GM12891 (cell line): ENCODE measurements around the gene GRIN2A.

ENCODE experiments used
- POLR2AphosphoS5 ChIP-seq: IDR thresholded peaks from 2 replicates; pipeline ENCODE4 v1.6.1; 2011; ENCODE audit warnings: low read depth, low read length, control low read depth
- POU2F2 ChIP-seq: IDR thresholded peaks from 2 replicates; pipeline ENCODE4 v1.6.1; 2011; ENCODE audit warnings: low read depth, mild to moderate bottlenecking, control low read depth, low read length, moderate library complexity

DNA sequence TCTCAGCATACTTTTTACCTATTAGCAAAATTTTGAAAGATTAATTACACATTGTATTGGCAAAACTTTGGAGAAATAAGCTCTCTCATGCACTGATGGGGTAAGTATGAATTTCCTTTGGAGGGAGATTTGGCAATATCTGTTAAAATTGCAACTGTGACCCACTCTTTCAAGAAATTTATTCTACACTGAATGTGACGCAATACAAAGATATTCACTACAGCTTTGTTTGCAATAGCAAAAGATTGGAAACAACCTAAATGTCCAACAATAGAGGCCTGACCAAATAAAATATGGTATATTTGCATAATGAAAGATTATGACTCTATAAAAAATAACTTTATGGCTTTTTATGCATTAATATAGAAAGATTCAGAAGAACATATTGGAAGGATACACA is 363.5 kb downstream of the GRIN2A start:
- no peak for TF ChIP-seq POU2F2
- no peak for TF ChIP-seq POLR2AphosphoS5
